HG03571 (cell line): Measurements from ENCODE around the gene GNGT1.
"Not testable (repeated sequence)": the region's sequence is repeated elsewhere in the genome, so short reads cannot be mapped to it uniquely, and the experiment has no call there.

ENCODE experiments used
- ATAC-seq: cut with Tn5 transposase; IDR thresholded peaks from one replicate; pipeline ENCODE4 v1.9.1; 2021; ENCODE audit not compliant: unreplicated experiment

The GNGT1 gene

GRCh38 chr7:93902777-93903423 is 3.5 kb upstream of the GNGT1 start:
- ATAC-seq = no peak

GRCh38 chr7:93910076-93910994 is 4.0 kb downstream of the GNGT1 start:
- no peak for ATAC-seq

- not testable (repeated sequence) for ATAC-seq
These were observed 4.9 kb downstream of the GNGT1 start for GRCh38 chr7:93911242-93911641.

- not testable (repeated sequence) for ATAC-seq
These were observed 5.3 kb downstream of the GNGT1 start for GRCh38 chr7:93911661-93912060.

DNA sequence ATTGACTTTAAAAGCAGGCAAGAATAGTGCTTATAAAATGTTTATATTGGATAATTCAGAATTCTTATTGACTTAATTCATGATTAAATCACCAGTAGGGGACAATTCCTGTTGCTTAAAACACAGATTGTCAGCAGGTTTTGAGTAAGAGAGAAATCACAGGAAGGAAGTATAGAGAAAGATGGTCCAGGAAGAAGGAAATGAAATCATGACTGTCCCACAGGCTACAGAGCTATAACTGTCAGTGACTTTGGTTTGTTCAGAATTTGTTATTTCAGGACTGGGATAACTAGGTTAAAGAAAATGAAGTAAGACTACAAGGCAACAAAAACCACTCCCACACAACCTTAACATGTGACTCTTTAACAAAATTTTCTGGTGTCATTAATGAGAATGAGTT is 6.8 kb downstream of the GNGT1 start:
- no peak for ATAC-seq

GRCh38 chr7:93914581-93915066 is 8.3 kb downstream of the GNGT1 start:
- ATAC-seq = no peak

GRCh38 chr7:93915206-93915842 is 9.0 kb downstream of the GNGT1 start:
- not testable (repeated sequence) for ATAC-seq

- peak; percentile 47 for ATAC-seq
These were observed 9.5 kb downstream of the GNGT1 start for GRCh38 chr7:93915888-93916287.

DNA sequence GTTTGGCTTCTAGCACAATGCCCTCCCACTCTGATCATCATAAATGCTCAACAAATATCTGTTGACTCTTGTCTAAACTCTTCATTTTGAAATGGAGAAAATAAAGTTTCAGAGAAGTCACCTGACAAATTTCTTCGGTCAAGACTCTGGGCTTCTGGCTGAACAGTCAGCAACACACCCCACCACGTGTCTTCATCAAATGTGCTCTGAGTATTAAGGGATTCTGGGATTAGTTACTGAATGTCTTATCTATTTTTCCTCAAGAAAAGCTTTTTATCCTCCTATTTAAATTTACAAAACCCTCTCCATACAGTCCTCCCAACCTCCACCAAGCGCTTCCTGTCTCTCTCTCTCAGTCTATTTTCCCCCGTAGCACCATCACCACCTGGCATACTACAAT is 9.9 kb downstream of the GNGT1 start:
- peak; percentile 4 for ATAC-seq

DNA sequence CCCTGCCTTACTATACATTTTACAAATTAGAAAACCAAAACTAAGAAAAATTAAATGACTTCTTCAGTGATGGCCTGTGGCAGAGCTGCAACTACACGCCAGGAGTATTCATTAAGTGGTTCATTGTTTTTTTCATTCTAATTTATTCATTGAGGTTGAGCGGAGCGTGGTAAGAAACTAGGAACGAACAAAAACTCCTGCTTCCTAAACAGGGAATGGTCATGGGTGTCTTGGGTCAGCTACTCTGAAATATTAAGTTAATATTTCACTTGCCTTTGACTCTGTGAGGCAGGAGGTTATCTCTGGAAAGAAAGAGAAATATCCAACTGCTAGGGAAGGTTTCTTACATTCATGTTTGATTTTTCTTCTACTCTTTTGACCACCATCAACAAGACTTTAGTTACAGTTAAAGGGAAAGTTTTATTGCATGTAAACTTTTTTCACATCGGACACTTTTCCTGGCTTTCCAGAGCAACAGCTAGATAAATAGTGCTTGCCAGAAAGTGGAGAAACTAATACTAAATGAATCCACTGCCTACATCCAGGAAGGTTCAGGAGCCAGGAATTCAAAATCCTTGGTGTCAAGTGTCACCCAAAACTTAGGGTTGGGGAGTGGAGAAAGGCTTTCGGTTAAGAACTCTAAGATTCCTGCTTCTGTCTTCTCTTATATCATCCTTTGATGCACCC is 14.3 kb downstream of the GNGT1 start:
- ATAC-seq = no peak

DNA sequence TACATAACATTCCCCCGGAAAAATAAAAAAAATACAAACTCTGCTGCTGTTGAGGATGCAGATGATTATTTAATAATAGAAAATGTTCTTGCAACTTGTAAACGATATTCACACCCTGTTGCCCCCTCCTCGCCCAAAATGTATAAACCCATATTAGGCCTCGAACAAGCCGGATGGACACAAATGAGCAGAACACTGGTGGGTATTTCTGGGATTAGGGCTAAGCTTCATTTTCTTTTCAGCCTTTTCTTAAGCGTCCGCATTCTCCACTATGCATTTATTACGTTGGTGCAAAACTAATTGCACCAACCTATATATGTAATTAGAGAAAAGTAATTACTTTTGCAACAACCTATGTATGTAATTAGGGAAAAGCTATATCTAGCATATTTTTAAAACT is 14.8 kb downstream of the GNGT1 start:
- no peak for ATAC-seq

GRCh38 chr7:93921607-93922566 is 15.5 kb downstream of the GNGT1 start, which contains the start of gene GNG11:
Gene GNG11, plus strand, starts transcription at chr7:93921735. Its CDS starts 403 bp downstream, at chr7:93922138.
- peak; percentile 81 for ATAC-seq

DNA sequence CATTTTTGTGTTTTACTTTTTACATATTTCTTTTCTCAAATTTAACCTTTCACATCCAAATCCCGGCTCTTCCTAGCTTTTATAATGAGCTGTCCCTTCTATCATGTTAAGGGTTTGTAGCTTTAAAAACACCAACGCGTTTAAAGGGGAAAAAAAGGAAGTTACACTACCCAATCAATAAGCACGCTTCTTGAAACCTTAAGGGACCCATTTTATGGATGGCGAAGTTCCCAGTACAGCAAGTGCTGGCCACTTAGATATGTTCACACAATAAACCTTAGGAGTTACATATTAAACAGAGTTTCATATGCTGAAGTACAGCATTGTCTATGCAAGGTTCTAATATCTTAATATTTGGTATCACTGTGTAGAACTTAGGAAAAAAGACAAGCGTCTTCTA is 16.9 kb downstream of the GNGT1 start:
- ATAC-seq = no peak

- no peak for ATAC-seq
These were observed 17.6 kb downstream of the GNGT1 start for GRCh38 chr7:93923942-93924341.

GRCh38 chr7:93926800-93927199 is 20.4 kb downstream of the GNGT1 start:
- ATAC-seq = no peak

GRCh38 chr7:93927585-93927984 is 21.2 kb downstream of the GNGT1 start:
- no peak for ATAC-seq

DNA sequence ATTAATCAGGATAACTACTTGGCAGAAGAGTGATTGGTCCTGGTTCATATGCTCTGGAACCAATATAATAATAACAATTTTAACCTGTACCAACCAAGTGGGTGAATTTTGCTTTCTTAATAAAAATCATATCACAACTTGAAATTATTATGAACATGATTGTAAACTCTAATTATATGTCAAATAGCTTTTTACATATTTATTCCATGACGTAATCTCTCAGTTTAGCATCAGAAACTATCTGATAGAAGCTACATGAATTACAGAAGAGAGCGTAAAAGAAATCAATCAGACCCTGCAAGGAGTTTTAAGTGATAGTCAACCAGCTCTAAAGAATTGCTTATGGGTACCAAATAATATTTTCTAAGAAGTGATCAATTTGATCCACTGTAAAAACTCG is 25.3 kb downstream of the GNGT1 start:
- ATAC-seq = no peak

- ATAC-seq = no peak
These were observed 26.8 kb downstream of the GNGT1 start for GRCh38 chr7:93933156-93933555.

DNA sequence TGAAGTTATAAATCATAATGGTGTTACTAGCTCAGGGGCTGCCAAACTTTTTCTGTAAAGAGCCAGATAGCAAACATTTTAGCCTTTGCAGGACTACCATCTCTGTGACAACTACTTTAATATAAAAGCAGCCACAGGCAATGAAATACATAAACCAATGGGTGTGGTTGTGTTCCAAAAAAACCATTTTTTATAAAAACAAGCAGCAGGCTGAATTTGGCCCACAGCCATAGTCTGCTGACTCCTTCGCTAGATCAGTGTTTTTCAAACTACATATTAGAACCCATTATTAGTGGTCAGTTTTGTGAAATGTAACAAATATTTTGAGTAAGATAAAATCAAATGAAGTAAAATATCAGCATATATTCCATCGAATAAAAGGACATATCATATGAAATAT is 28.7 kb downstream of the GNGT1 start:
- no peak for ATAC-seq

- ATAC-seq = no peak
These were observed 31.5 kb downstream of the GNGT1 start for GRCh38 chr7:93937818-93938217.
